ENCODE results near the gene RRAGC. TPM values are rescaled to one million over a fixed set of nuclear protein-coding genes. Genes with fewer than 3 reads are reported as not detected.

The RRAGC gene
- total and polyA plus RNA-seq, 9 of the 15 experiments (the other 6 are each of a cell fraction or from before 2014, with no cell fraction given), result 3.9 to 16.9 (median 10.9) TPM

DNA sequence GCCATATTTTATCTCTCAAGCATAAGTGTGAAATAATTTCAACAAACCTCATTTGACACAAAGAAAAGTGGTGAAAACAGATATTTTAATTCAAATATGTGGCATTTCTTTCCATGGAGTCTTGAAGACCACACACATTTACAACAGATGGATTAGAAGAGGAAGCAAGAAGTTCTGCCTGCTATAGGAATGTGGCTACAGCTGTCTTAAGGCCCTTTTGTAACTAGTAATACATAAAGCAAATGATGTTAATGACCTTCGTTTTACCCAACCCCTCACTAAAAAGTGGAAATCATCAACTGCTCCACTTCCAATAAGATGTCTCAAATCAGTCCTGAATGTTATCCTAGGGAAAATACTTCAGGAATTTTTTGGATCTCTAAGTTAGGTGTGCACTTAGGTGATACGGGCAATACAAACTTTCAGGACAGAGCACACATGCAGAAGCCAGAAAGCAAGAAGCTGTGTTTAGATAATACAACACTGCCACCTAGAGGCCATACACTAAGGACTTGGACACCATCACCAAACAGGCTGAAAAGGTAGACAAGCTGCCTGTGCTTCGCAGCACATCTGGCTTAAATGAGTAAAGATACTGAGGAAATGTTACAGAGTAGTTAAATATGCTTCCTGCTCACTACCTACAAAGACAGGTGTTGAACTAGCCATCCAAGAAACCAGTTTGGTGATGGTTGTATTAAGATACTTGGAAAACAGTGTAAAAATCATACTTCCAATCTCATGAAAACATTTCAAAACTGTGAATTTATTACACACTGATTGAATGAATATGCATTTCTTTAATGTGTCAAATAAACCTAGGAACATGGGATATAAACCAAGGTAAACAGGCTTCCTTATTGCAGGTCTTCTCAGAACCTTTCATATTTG, 24.4 kb downstream of the RRAGC start (continued):
- TF ChIP-seq ZNF589 (CRISPR knock-in tag; IDR thresholded peaks at IDR 0.05; ENCODE audit: low read depth), result no peak
- peak; percentile 78; the same call in 1 of the 2 replicates for TF ChIP-seq RB1 (IDR thresholded peaks at IDR 0.05; ENCODE audit: low read depth)
- TF ChIP-seq KHSRP (IDR thresholded peaks at IDR 0.05), result no peak
- TF ChIP-seq CBX3 (IDR thresholded peaks at IDR 0.05; ENCODE audit: borderline replicate concordance in 1 of 2, low read length in 2 of 2), result 0 out of 3 replicates have a peak, but pooled peaks of 1 of the 2 experiments have one; percentile 15
- TF ChIP-seq CC2D1A (IDR thresholded peaks at IDR 0.05), result 0 out of 2 replicates have a peak, but pooled peaks have one; percentile 49
- TF ChIP-seq KLF16 (IDR thresholded peaks at IDR 0.05), result peak; percentile 50; the same call in 1 of the 2 replicates
- TF ChIP-seq NBN (IDR thresholded peaks at IDR 0.05; ENCODE audit: low read depth), result no peak
- peak; percentile 91 to 98 for TF ChIP-seq RAD21 (CRISPR knock-in tag; conservative IDR thresholded peaks at IDR 0.05 in 1 of 2, IDR thresholded peaks at IDR 0.05 in 1 of 2)
- TF ChIP-seq TBP (optimal IDR thresholded peaks at IDR 0.05; ENCODE audit: low read depth, low read length), result peak; percentile 23
- TF ChIP-seq, protein P1, sequence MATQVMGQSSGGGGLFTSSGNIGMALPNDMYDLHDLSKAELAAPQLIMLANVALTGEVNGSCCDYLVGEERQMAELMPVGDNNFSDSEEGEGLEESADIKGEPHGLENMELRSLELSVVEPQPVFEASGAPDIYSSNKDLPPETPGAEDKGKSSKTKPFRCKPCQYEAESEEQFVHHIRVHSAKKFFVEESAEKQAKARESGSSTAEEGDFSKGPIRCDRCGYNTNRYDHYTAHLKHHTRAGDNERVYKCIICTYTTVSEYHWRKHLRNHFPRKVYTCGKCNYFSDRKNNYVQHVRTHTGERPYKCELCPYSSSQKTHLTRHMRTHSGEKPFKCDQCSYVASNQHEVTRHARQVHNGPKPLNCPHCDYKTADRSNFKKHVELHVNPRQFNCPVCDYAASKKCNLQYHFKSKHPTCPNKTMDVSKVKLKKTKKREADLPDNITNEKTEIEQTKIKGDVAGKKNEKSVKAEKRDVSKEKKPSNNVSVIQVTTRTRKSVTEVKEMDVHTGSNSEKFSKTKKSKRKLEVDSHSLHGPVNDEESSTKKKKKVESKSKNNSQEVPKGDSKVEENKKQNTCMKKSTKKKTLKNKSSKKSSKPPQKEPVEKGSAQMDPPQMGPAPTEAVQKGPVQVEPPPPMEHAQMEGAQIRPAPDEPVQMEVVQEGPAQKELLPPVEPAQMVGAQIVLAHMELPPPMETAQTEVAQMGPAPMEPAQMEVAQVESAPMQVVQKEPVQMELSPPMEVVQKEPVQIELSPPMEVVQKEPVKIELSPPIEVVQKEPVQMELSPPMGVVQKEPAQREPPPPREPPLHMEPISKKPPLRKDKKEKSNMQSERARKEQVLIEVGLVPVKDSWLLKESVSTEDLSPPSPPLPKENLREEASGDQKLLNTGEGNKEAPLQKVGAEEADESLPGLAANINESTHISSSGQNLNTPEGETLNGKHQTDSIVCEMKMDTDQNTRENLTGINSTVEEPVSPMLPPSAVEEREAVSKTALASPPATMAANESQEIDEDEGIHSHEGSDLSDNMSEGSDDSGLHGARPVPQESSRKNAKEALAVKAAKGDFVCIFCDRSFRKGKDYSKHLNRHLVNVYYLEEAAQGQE (IDR thresholded peaks at IDR 0.05; ENCODE audit: borderline replicate concordance), result peak; percentile 81
- TF ChIP-seq, protein P1 (CRISPR knock-in tag; IDR thresholded peaks at IDR 0.05; ENCODE audit: low read depth), result no peak
- no peak for TF ChIP-seq POLR2A (conservative IDR thresholded peaks at IDR 0.05)
- peak; percentile 95 for TF ChIP-seq SMC3 (conservative IDR thresholded peaks at IDR 0.05; ENCODE audit: insufficient read depth, low read depth, low read length)
- TF ChIP-seq CTBP1 (IDR thresholded peaks at IDR 0.05; ENCODE audit: borderline replicate concordance), result peak; percentile 45; the same call in 1 of the 2 replicates
- TF ChIP-seq KDM1A (IDR thresholded peaks at IDR 0.05), result peak in 1 of 2 experiments; percentile 40; a peak in 2 of 4 replicates
- TF ChIP-seq, protein P2, sequence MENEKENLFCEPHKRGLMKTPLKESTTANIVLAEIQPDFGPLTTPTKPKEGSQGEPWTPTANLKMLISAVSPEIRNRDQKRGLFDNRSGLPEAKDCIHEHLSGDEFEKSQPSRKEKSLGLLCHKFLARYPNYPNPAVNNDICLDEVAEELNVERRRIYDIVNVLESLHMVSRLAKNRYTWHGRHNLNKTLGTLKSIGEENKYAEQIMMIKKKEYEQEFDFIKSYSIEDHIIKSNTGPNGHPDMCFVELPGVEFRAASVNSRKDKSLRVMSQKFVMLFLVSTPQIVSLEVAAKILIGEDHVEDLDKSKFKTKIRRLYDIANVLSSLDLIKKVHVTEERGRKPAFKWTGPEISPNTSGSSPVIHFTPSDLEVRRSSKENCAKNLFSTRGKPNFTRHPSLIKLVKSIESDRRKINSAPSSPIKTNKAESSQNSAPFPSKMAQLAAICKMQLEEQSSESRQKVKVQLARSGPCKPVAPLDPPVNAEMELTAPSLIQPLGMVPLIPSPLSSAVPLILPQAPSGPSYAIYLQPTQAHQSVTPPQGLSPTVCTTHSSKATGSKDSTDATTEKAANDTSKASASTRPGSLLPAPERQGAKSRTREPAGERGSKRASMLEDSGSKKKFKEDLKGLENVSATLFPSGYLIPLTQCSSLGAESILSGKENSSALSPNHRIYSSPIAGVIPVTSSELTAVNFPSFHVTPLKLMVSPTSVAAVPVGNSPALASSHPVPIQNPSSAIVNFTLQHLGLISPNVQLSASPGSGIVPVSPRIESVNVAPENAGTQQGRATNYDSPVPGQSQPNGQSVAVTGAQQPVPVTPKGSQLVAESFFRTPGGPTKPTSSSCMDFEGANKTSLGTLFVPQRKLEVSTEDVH (IDR thresholded peaks at IDR 0.05; ENCODE audit: low read depth, partially characterized antibody), result peak; percentile 9
- TF ChIP-seq XRCC4 (IDR thresholded peaks at IDR 0.05; ENCODE audit: extremely low read depth, insufficient read depth, insufficient read length), result no peak
